Right lobe of liver (tissue), 4 donors: ENCODE data around the gene GRM3.

Experiments used
- CTCF ChIP-seq, 4 donors: fragments of 200-600 bp in 3 of 4; fragments of 450-650 bp in 1 of 4; IDR thresholded peaks; one replicate each; pipeline versions ENCODE4 v1.5.1 to v1.8.0; 2016 to 2022; ENCODE audit warnings: antibody characterized with exemption in 4 of 4, mild to moderate bottlenecking in 2 of 4
- POLR2A ChIP-seq: fragments of 450-650 bp; IDR thresholded peaks from one replicate; pipeline ENCODE4 v1.6.1; 2017; ENCODE audit warnings: antibody characterized with exemption, mild to moderate bottlenecking
- donor health status: DM: no; HTN: no; CAD: no.
- donor health status: DM: no; HTN: no; CAD: no.
- donor health status: DM: no; HTN: yes; CAD: no.

- TF ChIP-seq CTCF (IDR thresholded peaks at IDR 0.05) (no peak), POLR2A (no peak)
Measured at GRCh38 chr7:86748201-86748600, 104.5 kb downstream of the GRM3 start.
